ENCODE measurements around the gene ZNF43.
"Not testable (repeated sequence)": the region's sequence is repeated elsewhere in the genome, so short reads cannot be mapped to it uniquely, and the experiment has no call there.

The ZNF43 gene

DNA sequence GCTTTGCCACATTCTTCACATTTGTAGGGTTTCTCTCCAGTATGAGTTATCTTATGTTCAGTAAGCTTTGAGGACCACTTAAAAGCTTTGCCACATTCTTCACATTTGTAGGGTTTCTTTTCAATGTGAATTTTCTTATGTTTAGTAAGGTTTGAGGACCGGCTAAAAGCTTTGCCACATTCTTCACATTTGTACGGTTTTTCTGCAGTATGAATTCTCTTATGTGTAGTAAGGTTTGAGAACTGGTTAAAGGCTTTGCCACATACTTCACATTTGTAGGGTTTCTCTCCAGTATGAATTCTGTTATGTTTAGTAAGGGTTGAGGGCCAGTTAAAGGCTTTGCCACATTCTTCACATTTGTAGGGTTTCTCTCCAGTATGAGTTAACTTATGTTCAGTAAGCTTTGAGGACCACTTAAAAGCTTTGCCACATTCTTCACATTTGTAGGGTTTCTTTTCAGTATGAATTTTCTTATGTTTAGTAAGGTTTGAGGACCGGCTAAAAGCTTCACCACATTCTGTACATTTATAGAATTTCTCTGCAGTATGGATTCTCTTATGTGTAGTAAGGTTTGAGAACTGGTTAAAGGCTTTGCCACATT is 27.5 kb downstream of the ZNF43 start:
- not testable (repeated sequence) for DNase-seq (ENCODE audit: low read depth)

DNA sequence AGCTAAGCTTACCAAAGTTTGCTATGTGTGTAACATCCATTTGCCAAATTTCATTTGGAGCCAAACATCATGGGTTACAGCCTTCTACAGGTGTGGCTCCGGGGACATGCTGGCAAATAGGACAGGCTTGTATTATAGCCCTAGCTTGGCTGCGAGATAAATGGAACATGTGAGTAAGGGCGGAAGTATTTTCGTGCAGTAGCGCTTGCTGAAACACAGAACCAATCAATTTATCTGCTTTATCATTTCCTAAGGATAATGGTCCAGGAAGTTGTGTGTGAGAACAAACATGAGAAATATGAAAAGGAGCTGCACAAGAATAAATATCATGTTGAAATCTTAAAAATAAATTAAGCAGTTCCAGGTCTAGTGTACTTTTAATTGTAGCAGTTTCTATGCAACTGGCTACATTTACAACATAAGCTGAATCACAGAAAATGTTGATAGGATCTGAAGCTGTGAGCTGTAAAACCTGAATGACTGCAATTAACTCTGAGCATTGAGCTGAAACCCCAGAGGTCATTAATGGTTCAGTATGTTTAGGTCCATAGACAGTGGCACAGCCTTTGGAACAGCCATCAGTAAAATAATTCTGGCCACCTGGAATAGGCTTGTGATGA is 46.4 kb downstream of the ZNF43 start:
- DNase-seq (ENCODE audit: low read depth), result no peak

DNA sequence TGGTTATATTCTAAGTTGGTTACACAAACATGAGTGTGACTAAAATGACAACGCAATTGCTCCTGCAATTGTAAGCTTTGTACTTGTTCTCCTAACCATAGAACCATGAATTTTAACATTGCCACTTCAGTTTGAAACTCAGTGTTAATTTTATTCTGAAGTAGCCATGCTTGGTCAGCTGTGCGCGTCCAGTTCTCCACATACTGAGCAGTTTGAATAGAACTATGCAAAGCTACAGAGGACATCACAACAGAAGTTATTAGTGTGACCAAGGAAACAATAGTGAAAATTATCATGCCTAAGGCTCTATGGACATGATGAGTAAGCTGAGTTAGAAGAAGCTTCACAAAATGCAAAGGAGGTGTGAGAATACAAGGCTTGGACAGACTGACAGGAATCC is 49.0 kb downstream of the ZNF43 start:
- DNase-seq (ENCODE audit: low read depth), result no peak

DNA sequence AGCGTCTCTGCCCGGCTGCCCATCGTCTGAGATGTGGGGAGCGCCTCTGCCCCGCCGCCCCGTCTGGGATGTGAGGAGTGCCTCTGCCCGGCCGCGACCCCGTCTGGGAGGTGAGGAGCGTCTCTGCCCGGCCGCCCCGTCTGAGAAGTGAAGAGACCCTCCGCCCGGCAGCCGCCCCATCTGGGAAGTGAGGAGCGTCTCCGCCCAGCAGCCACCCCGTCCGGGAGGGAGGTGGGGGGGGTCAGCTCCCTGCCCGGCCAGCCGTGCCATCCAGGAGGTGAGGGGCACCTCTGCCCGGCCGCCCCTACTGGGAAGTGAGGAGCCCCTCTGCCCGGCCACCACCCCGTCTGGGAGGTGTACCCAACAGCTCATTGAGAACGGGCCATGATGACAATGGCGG is 60.2 kb downstream of the ZNF43 start:
- not testable (repeated sequence) for DNase-seq (ENCODE audit: low read depth)

DNA sequence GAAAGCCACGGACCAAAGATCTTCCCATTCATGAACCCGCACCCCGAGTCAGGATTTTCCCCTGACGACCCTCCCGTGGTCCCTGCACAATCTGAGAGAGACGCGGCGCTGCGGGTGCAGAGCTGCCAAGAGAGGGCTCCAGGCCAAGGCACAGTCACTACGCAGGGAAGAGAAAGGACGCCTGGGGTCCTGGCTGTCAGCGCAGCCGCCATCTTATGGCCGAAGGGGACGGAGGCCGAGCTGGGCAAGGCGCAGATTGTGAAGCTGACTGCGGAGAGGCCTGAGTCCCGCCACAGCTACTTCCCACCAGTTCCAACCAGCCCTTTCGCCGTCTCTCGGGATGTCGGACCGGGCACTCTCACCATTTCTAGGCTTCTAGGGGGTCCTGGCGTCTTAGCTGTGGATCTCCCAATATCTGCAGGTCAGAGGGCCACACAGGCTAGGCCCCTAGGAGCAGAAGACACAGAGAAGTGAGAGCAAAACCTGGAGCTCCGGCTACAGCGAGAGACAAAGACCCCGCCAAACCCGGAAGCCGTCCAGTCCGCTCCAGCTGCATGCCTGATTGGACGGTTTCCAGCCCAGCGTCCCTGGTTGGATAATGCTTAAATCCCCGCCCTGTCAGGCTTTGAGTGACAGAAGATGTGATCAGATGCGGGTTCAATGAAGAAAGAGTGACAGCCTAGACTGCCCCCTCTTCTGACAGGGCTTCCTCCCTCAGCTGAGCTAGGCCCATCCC is 68.7 kb downstream of the ZNF43 start, which contains the start of gene ZNF100:
Gene ZNF100 (minus strand): TSS at position 515 of the 736 bp plus-strand sequence. CDS start 150 bp downstream, at position 365.
- DNase-seq (ENCODE audit: low read depth), result peak; percentile 72

DNA sequence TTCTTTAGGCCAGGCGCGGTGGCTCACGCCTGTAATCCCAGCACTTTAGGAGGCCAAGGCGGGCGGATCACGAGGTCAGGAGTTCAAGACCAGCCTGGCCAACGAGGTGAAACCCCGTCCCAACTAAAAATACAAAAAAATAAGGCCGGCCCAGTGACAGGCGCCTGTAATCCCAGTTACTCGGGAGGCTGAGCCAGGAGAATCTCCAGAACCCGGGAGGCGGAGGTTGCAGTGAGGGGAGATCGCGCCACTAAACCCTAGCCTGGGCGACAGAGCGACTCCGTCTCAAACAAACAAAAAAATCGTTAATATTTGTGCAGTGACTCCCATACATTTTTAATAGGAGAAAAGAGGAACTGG is 69.3 kb downstream of the ZNF43 start:
- DNase-seq (ENCODE audit: low read depth), result not testable (repeated sequence)

DNA sequence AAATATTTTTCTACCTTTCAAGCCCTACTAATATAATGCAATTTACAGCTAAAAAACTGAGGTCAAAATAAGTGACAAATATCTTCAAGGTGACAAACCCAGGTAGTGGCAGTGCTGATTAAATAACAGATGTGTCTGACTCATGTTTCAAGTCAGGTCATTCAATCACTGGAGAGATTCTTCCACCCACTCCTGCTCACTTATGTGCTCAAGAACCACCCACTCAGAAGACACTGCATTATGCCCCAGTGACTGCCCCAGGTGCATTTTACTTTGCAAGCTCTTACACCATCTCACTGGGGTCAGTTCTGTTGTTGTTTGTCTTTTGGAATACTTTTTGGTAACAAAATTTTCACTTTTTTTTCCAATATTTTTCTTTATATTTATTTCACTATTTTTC is 70.8 kb downstream of the ZNF43 start:
- no peak for DNase-seq (ENCODE audit: low read depth)

DNA sequence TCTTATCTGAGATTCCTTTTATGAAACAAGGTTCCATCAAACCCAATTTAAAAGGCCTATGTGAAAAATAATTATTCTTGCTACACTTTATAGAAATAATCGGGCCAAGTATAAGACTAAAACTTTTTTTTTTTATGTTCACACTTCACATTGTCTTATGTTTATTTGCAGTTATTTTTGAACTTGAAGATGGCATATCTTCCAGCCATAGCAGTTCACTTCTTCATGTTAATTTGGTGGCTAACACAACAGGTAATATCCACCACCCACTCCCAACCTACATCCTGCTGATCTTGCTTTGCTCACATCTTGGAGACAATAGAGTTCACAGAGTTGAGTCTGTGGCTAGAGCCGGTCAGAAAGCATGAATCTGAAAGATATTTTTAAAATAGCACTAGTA is 74.4 kb downstream of the ZNF43 start:
- DNase-seq (ENCODE audit: low read depth), result not testable (repeated sequence)

DNA sequence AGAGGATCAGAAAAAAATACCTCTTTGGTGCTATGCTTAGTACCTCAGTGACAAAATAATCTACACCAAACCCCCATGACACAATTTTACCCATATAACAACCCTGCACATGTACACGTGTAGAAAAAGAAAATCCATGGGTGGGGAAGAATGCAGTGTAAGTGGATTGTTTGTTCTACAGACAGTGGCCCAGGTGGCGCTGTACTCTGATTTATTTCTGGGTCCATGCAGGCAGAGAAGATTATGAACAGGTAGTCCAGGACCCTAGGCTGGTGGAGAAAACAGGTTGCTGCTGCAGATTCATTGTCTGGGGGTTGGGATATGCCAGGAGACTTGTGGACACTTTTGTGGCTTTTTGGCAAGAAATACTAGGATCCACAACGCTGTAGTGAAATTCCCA is 77.7 kb downstream of the ZNF43 start:
- DNase-seq (ENCODE audit: low read depth), result no peak

DNA sequence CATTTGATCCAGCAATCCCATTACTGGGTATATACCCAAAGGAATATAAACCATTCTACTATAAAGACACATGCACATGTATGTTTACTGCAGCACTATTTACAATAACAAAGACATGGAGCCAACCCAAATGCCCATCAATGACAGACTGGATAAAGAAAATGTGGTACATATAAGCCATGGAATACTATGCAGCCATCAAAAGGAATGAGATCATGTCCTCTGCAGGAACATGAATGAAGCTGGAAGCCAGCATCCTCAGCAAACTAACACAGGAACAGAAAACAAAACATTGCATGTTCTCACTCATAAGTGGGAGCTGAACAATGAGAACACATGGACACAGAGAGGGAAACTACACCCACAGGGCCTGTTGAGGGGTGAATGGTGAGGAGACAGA is 80.4 kb downstream of the ZNF43 start:
- DNase-seq (ENCODE audit: low read depth), result not testable (repeated sequence)

Measured in activated T-helper 1 cell treated with Interleukin-2 at 50 U/mL for 16 hours (primary cell).